Measurements from ENCODE around the gene CCSER1.

CCSER1 gene

GRCh38 chr4:90733211-90733610 is 606.0 kb downstream of the CCSER1 start:
- no peak for TF ChIP-seq CTCF (IDR thresholded peaks at IDR 0.05; ENCODE audit: control insufficient read depth, insufficient read depth, low read depth, low read length, missing control alignments)
- no peak for DNase-seq (ENCODE audit: low read depth)
- no peak overlapping the region for H3K4me3 ChIP-seq (ENCODE audit: control insufficient read depth, low read depth, low read length)

GRCh38 chr4:90745176-90745575 is 618.0 kb downstream of the CCSER1 start:
- DNase-seq (ENCODE audit: low read depth) = no peak
- no peak for TF ChIP-seq CTCF (IDR thresholded peaks at IDR 0.05; ENCODE audit: control insufficient read depth, insufficient read depth, low read depth, low read length, missing control alignments)
- no peak overlapping the region for H3K4me3 ChIP-seq (ENCODE audit: control insufficient read depth, low read depth, low read length)

GRCh38 chr4:90753068-90753467 is 625.9 kb downstream of the CCSER1 start:
- DNase-seq (ENCODE audit: low read depth) = no peak
- TF ChIP-seq CTCF (IDR thresholded peaks at IDR 0.05; ENCODE audit: control insufficient read depth, insufficient read depth, low read depth, low read length, missing control alignments) = no peak
- H3K4me3 ChIP-seq (ENCODE audit: control insufficient read depth, low read depth, low read length) = no peak overlapping the region

- no peak for DNase-seq (ENCODE audit: low read depth)
- no peak overlapping the region for H3K4me3 ChIP-seq (ENCODE audit: control insufficient read depth, low read depth, low read length)
- no peak for TF ChIP-seq CTCF (IDR thresholded peaks at IDR 0.05; ENCODE audit: control insufficient read depth, insufficient read depth, low read depth, low read length, missing control alignments)
These were observed 630.4 kb downstream of the CCSER1 start for GRCh38 chr4:90757534-90758060.

GRCh38 chr4:90760059-90760458 is 632.9 kb downstream of the CCSER1 start:
- DNase-seq (ENCODE audit: low read depth) = no peak
- TF ChIP-seq CTCF (IDR thresholded peaks at IDR 0.05; ENCODE audit: control insufficient read depth, insufficient read depth, low read depth, low read length, missing control alignments) = no peak
- no peak overlapping the region for H3K4me3 ChIP-seq (ENCODE audit: control insufficient read depth, low read depth, low read length)

GRCh38 chr4:90766837-90767236 is 639.6 kb downstream of the CCSER1 start:
- DNase-seq (ENCODE audit: low read depth) = no peak
- no peak for TF ChIP-seq CTCF (IDR thresholded peaks at IDR 0.05; ENCODE audit: control insufficient read depth, insufficient read depth, low read depth, low read length, missing control alignments)
- no peak overlapping the region for H3K4me3 ChIP-seq (ENCODE audit: control insufficient read depth, low read depth, low read length)

GRCh38 chr4:90769251-90769650 is 642.1 kb downstream of the CCSER1 start:
- TF ChIP-seq CTCF (IDR thresholded peaks at IDR 0.05; ENCODE audit: control insufficient read depth, insufficient read depth, low read depth, low read length, missing control alignments) = no peak
- H3K4me3 ChIP-seq (ENCODE audit: control insufficient read depth, low read depth, low read length) = no peak overlapping the region
- no peak for DNase-seq (ENCODE audit: low read depth)
